T-helper 22 cell (primary cell): Measurements from ENCODE around the gene TSPY3.
"Not testable (repeated sequence)": the region's sequence is repeated elsewhere in the genome, so short reads cannot be mapped to it uniquely, and the experiment has no call there.

Source experiments
- DNase-seq: peaks from one replicate; pipeline ENCODE4 v3.0.0-alpha.2; 2020; ENCODE audit warnings: low read depth

The TSPY3 gene

GRCh38 chrY:9398121-9398520 lies at the start of gene TSPY3:
Gene TSPY3 (plus strand): TSS chrY:9398421. CDS start chrY:9398467, 46 bp downstream.
- DNase-seq = not testable (repeated sequence)

GRCh38 chrY:9357497-9357896 lies 40.7 kb upstream of the TSPY3 start, which contains the start of gene TSPY8:
Gene TSPY8 (plus strand): TSS chrY:9357797. CDS start chrY:9357843, 46 bp downstream.
- not testable (repeated sequence) for DNase-seq

- DNase-seq = not testable (repeated sequence)
Observed at GRCh38 chrY:9396527-9396926, 1.7 kb upstream of the TSPY3 start.
